ENCODE measurements around the gene SMURF2. TPM values are rescaled to one million over a fixed set of nuclear protein-coding genes. Genes with fewer than 3 reads are reported as not detected.

Gene SMURF2
- total and polyA plus RNA-seq, 10 of the 15 experiments (the other 5 are each of a cell fraction or from before 2014, with no cell fraction given): 2.8 to 13.4 (median 7.5) TPM

GRCh38 chr17:64661976-64662773 lies at the start of gene SMURF2 (continued):
- TF ChIP-seq REST (IDR thresholded peaks at IDR 0.05; ENCODE audit: low read depth, low read length) (no peak), MXI1 (IDR thresholded peaks at IDR 0.05; ENCODE audit: low read depth, low read length) (no peak), SUZ12 (IDR thresholded peaks at IDR 0.05; ENCODE audit: unreplicated experiment) (no peak), IRF4 (IDR thresholded peaks at IDR 0.05; ENCODE audit: low read depth, low read length) (no peak), RB1 (IDR thresholded peaks at IDR 0.05; ENCODE audit: borderline replicate concordance) (peak; percentile 82; the same call in 1 of the 2 replicates), MEF2B (IDR thresholded peaks at IDR 0.05; ENCODE audit: partially characterized antibody, poor library complexity, severe bottlenecking) (no peak), TCF3 (IDR thresholded peaks at IDR 0.05; ENCODE audit: borderline replicate concordance, insufficient read depth, low read depth, low read length) (0 out of 2 replicates have a peak, but pooled peaks have one; percentile 35), POLR2AphosphoS2 (IDR thresholded peaks at IDR 0.05; ENCODE audit: low read depth, low read length) (0 out of 2 replicates have a peak, but pooled peaks have one; percentile 51), MYB (IDR thresholded peaks at IDR 0.05; ENCODE audit: borderline replicate concordance, low read depth, low read length) (no peak), RCOR1 (conservative IDR thresholded peaks at IDR 0.05; ENCODE audit: low read depth, low read length) (no peak), ZBTB40 (IDR thresholded peaks at IDR 0.05; ENCODE audit: borderline replicate concordance) (no peak), ZNF24 (IDR thresholded peaks at IDR 0.05) (0 out of 2 replicates have a peak, but pooled peaks have one; percentile 37), E2F8 (IDR thresholded peaks at IDR 0.05; ENCODE audit: low read depth, partially characterized antibody) (no peak), PBX3 (IDR thresholded peaks at IDR 0.05; ENCODE audit: insufficient replicate concordance, low read depth, low read length) (no peak), IKZF1 (conservative IDR thresholded peaks at IDR 0.05) (peak; percentile 88), ZNF207 (IDR thresholded peaks at IDR 0.05; ENCODE audit: borderline replicate concordance) (0 out of 2 replicates have a peak, but pooled peaks have one; percentile 44), FOXK2 (IDR thresholded peaks at IDR 0.05) (no peak)
